ENCODE results near the gene SPOCD1.
A peak's percentile ranks its signal among the peaks of the same experiment; 100 is the strongest.

SPOCD1 gene

DNA sequence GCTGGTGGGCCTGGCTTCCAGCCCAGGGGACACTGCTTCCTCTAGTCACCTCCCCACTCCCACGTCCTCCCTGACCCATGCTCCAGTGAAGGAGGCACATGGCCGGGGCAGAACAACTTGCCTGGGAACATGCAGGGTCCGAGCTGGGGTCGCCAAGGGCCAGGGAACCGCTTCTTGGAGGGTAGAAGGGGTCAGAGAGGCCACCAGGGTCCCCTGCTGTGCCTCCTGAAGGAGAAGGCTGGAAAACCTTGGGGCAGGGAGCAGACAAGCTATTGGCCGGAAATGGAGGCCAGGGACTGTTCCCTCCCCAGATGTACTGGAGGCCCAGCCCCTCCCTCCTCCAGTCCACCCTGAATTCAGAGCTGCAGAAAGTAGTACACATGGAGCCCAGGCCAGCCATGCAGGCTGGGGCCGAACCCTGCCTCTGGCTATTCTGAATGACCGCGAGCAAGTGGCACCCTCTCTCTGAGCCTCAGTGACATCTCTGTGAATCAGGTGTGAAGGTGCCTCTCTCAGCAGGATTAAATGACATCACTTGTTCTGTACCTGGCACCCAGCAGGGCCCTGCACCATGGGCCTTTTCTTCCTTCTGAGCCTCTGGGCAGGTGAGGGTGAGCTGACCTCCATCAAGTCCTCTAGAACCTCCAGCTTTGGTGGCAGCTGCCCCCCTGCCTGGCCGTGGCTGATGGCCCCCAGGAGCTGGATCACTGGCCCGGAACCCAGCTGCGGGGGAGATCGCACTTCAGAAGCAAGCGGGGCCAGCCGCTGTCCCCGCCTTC lies 15.7 kb downstream of the SPOCD1 start:
- peak; percentile 30 for DNase-seq

DNA sequence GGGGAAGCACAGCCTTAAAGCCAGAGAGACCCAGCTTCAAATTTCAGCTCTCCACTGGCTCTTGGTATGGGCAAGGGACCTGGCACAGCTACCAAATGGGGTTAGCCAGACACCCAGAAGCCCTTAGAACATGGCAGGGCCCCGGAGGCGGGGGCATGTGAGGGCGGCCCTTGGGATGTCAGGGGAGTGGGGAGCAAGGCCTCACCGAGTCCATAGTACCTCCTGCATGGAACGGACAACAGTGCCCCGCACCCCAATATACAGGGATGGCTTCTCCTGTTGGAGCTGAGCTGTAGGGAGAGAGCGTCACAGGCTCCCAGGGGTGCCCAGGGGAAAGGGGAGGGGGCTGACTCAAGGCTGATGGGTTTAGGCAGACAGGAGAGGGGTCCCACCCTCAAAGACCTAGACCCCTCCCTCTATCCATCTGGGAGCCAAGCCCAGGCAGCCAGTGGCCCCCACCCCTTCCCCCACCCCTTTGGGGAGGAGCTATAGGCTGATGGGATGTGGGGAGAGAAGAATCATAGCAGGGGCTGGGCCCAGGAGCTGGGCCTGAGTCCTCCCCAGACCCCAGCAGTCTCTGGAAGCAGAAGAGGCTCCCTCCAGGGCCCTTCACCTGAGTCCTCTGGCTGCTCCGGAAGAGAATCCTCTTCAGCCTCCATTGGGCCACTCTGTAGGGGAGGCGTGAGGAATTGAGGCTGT lies 16.5 kb downstream of the SPOCD1 start:
- DNase-seq, result no peak

DNA sequence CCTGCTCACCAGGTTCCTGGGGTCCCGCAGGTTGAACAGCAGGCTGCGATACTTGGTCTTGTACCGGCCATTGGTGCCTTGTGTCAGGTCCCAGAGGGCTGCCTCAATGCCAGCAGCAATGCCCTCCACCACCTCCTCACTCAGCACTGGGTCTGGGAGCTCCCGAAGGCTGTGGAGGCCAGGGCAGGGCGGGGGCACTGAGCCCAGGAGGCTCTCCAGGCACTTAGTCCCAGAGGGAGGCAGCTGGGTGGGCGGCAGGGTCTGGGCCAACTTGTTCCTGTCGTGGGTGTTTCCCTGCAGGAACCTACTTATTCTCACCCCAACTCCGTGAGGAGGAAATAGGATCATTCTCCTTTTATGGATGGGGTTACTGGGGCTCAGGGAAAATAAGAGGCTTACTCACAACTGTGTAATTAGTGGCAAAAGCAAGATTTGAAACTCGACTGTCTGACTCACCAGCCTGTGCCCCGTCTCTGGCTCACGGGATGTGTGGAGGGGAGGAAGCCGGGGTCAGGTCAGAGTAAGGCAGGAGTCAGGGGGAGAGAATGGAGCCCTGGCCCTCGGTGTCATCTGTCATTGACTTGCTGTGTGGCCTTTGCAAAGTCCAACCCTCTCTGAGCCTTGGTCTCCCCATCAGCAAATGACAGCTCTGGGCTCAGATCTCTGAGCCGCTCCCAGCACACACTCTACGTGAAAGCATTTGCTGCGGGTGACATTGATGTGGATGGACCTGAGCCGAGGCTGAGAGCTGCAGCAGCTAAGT lies 17.2 kb downstream of the SPOCD1 start:
- peak; percentile 38 for DNase-seq

DNA sequence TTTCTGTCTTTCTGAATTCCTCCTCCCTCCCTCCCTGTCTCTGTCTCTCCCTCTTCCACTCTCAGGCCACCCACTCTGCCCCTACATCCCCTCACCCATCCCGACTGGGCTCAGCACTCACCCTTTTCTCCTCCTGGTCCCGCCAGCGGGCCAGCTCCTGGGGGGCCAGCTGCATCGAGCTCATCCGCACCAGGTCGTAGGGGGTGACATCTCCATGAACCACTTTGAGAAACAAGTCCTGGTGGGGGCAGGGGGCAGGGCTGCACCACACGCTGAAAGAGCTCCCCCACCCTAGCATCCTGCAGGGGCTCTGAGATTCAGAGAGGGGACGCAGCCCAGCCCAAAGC lies 17.8 kb downstream of the SPOCD1 start:
- no peak for DNase-seq

DNA sequence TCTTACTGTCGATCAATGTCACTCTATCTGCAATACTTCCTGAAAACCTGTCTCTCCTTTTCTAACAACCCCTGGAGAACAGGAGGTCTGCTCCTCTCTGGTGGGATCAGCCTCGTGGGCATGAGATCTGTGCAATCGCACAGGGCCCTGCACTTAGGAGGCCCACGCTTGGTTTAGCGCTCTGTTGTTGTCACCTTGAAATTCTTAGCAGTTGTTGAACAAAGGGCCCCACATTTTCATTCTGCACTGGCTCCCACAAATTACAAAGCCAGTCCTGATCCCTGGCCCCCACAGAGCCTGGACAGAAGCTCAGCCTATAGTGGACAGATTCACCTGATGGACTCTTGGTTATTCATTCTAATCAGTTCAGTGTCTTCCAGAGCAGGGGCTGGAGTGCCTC lies 18.6 kb downstream of the SPOCD1 start:
- DNase-seq, result no peak

DNA sequence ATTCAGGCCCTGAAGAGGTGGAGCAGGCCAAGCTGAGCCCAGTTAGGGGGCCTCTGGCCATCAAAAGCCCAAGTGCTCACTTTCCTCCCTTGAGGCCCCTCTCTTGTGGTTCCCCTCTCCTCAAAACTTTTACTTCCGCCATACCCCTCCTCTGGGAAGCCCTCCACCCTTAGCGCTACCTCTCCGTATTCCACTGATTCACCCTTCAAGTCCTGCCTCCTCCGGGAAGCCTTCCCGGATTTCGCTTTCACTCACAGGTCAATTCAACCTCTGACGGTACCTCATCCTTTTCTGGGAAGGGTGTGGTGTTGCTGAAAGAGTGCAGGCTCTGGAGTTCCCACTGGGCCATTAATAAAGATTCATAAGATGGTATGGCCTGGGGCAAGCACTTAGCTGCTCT lies 19.1 kb downstream of the SPOCD1 start:
- no peak for DNase-seq

DNA sequence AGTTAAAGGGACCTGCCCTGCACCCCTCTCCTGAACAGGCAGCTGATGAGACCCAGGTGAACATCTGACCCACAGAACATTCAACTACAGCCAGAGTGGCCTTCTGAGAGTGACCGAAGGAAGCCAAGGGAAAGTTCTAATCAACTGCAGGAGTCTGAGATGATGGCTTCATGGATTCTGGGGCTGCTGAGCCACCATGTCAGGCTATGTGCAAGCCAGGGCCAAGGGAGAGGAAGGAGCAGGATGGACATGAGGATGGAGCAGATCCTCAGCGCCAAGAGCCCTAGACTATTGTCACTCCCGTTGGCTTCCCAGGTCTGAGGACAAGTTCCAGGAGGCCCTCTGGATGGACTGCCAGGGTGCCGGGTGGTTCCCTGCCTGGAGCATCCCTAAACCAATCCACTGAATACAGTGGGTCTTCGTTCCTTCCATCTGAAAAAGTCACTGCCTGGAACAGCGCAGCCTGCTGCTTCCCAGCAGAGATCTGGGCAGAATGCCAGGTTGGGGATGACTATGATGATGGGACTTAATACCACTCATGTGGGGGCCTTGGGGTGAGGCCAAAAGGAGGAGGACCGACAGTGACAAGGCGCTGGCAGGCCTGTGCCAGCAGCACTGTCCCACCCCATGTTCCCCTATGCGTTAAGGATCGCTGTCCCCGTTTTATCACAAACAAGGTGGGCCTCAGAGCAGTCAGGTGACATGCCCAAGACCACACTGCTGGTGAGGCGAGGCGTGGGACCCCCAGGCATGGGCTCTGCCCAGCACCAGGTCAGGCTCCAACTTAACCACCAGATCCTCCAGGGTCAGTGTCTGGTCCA lies 19.8 kb downstream of the SPOCD1 start:
- DNase-seq, result peak; percentile 51

DNA sequence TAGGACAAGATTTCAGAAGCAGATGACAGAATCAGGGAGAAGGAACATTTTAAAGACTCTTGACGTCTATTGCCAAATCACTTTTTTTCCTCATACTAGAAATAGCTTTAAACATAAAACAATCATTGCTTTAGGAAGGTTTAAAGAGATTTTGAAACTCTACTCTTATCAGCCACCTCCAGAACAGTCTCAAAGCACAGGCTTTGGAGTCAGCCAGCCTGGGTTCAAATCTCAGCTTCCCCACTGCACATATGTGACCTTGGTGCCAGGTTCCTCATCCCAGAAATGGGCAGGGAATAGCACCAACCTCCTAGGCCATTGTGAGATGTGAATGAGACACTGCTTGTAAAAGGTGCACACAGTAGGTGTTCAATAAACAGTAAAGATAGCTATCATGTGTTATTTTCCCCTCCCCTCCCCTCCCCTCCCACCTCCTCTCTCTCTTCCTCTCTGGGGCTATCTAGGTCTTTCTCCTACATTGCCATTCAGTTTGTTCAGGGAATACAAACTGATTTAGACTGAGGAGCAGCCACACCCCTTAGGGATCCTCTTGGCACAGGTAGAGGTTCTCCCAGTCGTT lies 20.6 kb downstream of the SPOCD1 start:
- no peak for DNase-seq

DNA sequence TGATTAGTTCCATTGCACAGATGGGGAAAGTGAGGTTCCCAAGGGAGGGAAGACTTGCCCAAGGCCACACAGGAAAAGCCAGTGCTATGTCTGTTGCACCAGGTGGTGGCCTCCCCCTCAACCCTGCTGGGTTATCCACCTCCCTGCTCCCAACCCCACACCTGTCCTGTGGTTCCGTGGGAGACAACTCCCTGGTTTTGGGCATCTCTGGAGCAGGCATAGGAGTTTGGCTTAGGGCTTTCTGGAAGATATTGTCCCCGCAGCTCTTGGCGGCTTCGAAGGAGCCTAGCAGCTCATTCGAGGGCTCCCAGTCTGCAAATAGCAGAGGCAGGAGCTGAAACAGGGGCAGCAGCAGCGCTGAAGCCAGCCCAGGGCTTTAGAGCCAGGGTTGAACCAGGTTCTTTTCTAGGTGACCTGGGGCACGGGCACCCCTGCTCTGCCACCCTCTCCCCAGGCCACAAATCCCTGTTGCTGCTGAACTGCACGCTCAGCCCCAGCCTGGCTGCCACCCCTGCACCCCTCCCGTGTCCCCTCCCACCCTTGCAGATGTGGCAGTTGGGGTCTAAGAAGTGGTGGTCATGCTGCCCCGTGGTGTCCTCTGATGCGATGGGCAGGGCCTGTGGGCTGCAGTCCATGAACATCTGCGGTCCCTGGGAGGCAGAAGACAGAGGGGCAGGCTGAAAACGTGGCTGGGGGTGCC lies 22.1 kb downstream of the SPOCD1 start:
- no peak for DNase-seq

DNA sequence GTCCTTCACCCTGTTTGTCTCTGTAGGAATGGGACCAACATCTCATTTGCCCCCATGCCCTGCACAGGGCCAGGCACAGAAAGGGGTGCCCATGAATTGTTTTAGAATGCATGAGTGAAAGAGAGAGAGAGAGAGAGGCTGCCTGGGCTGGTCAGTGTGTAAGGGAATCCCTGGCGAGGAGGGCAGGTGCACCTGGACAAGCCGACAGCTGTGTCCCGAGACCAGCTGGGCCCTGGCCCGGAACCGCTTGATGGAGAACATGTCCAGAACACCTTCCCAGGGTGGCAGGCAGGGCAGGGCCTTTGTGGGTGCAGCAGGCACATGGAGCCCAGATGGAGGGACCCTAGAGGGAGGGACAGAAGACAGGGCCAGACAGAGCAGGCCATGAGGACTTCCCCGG lies 22.7 kb downstream of the SPOCD1 start:
- DNase-seq, result no peak

DNA sequence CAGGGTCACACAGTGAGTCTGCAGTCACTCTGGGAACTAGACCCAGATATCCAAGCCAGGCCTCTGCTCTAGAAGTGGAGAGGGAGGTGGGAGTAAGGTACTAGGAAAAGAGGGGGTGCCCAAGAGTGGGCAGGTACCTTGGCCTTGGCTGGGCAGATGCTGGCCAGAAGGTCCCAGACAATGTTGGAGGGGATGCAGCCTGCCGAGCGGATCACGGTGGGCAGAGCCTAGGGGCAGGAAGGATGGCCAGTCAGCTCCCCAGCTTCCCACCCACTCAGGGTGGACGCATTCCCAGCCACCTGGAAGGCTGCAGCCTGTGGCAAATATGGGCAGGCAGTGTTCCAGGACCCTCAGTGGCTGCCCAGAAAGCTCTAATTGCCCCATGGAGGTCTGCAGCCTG lies 23.3 kb downstream of the SPOCD1 start:
- no peak for DNase-seq

DNA sequence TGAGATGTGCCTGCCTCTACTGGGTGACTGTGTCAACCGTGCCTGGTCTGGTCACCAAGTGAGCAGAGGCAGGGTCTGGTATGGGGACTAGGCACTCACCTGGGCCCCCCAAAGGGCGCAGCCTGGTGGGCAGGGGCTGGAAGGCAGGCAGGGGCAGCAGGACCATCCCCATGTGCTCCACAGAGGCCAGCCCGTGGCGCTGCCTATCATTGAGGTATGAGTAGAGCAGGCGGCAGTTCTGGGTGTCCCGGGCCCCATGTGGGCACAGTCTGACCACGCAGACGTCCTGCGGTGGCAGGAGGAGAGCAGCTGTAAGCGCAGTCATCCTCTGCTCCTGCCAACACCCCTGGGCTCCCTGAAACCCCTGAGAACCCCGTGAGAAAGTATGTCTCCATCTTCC lies 23.7 kb downstream of the SPOCD1 start:
- DNase-seq, result no peak

DNA sequence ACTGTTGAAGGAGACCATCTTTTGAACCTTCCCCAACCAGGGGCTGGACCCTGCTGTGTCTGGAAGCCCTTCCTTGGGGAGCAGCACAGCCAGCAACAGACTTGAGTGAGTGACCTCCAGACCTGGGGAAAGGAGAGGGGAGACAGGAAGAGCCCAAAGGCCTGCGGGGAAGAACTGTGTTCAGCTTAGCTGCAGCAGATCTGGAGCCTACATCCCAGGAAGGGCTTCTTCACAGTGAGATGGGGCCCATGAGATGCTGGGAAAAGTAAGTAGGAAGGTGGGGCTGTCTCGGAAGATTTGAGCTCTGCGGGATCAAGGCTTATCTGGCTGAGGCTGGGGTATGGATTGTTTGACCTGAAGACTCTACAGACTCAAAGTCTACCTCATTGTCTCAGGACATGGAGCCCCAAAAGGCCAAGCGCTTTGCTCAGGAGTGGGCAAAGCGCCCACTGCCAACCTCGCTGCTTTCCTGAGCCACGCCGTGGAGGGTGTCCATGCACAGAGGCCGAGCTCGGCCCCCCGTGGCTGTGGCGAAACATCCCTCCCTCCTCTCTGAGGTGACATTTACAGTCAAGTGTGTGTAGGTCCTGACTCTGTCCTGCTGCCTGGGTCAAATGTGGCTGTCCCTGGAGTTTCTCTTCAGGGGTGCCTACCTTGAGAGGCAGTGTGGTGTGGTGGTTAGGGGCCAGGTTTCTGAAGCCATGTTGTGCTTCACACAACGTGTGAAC lies 24.5 kb downstream of the SPOCD1 start:
- DNase-seq, result no peak

DNA sequence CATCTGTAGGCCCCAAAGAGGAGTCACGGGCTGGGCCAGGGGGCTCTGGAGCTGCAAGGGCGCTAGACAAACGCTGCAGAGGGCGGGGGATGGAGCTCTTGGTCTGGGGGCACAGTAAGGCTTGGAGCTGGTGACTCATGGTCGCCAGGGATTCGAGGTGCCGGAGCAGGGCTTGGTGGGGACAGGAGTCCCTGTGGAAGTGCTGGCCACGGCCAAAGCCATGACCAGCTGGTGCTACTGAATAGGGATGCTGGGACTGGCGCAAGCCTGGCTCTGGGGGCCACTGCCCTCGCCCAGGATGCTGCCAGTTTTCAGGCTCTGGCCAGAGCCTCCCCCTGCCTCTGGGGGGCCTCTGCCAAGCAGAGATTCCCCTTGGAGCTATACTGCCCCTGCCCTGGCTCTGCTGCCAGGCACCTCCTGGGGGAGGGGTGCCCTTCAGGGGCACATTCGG lies 25.2 kb downstream of the SPOCD1 start:
- DNase-seq, result no peak

DNA sequence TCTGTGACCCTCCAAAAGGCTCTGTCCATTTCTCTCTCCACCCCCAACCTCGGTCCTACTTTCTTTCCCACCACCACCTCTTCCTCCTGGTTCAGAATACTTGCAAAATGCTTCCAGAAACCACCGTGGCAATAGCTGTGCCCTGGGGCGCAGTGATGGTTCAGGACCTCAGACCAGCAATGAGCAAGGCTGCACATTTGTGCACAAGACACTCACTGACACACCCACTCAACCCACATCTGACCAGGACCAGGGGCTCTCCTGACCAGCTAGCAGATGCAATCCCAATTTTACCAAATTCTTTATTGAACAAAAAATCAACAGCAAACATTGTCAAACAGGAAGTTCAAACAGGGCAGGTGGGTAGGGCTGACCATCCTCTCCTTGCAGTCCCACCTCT lies 25.7 kb downstream of the SPOCD1 start:
- DNase-seq, result no peak

DNA sequence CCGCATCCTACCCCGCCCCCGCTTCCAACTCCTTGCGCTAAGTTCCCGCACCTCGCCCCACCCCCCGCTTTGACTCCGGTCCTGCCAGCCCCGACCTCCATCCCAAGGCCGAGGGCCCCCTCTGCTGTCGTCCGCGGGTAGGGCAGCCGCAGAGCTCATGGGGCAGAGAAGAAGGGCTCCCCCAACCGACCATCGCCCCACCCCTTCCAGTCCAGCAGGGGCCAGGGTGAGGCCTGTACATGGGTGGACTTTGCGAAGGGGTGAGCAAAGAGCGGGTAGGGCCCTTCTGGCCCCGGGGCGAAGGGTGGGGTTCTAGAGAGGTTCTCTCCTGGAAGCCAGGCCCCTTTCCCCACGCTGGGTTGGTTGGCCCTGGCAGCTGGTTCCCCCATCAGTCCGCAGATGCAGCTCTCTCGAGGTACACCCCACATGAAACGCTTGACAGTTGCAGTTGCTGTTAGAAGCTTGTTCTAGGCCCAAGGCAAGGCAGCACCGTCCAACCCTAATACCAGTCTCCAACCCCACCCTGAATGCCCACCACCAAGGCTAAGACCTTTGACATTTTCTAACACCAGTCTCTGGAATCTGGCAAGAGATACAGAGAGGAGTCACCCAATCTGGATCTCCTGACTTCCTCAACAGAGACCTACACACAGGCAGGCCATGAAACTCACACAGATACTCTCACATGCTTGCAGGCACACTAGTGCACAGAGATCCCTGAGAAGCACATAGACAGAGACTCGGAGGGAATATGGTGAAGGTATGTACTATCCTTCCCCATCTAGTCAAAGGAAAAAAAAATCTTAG lies 26.4 kb downstream of the SPOCD1 start:
- peak; percentile 95 for DNase-seq

DNA sequence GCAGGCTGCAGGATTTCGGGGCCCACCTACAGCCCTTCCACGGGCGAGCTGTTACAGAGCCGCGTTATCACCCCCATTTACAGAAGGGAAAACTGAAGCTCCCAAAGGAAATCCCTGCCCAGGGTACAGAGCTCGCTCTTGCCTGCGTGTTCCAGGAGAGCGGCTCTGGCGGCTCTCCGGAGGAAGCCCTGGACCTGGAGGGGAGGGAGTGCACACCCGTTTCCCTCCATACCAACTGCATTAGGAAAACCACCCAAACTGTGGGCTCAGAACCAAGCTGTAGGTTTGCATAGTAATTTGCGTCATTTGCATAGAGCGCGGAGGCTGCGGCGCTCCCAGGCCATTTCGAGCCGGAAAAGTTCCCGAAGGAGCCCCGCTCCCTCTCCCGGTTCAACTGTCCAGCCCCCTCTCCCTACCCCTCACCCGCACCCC lies 27.0 kb downstream of the SPOCD1 start:
- peak; percentile 91 for DNase-seq

DNA sequence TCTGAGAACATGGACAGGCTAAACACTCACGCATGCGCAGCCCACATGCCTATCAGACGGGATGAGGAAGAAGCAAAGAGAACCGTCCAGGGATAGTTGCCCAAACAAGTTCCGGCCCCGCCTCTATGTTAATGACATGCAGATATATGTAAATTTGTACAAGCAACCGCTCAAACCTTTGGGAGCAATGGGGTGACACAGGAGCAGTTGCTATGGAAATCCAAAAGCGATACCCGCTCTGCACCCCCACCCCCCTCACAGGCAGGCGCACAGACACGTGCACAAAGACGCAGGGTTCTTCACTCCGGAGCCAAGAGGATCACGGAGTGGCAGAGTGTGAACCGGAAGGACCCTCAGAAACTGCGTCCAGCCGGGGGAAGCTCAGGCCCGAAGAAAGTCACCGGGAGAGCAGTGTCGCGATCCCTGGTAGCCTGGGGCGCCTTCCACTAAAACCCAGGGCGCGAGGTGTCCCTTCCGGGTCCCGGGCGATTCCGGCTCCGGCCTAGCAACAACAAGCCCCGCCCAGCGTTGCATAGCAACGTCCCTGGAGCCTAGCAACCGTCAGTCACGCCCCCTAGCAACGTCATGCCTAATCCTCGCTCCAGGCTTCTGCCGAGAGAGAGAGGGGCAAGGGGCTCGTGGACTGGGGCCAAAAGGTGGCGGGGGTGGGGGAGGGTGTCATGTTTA lies 27.5 kb downstream of the SPOCD1 start:
- DNase-seq, result peak; percentile 97

DNA sequence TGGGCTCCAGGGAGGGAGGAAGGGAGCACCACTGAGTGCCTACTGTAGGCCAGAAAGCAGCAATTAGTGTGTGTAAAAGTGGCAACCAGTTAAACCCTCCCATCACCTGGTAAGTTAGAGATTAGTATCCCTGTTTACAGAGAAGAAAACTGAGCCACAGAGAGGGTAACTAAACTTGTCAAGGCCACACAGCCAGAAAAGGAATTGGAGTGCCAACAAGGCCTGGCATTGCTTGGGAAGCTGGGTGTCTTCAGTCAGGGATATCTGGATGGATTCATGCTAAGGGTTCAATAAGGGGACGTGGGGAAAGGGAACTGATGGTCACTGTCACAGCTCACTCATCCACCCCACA lies 28.1 kb downstream of the SPOCD1 start:
- DNase-seq, result no peak

DNA sequence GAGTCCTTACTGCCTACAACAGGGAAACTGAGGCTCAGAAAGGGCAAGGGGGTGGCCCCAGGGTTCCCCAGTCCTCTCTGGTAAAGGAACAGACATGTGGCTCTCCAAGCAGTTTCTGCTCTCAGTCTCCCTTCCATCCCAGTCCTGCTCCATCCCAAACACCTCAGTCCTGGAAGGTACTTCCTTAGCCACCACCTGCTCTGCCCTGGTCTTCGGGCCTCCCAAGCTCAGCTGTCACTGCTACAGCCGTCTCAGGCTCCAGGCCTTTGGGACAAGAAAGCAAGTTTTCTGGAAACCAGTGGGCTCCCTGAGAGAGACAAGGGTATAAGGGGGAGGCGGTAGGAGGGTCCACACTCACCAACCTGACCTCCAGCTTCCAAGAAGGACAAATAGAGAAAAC lies 28.6 kb downstream of the SPOCD1 start:
- DNase-seq, result no peak

All from DMS53 (cell line).